ENCODE measurements around the gene MINDY4.

DNA sequence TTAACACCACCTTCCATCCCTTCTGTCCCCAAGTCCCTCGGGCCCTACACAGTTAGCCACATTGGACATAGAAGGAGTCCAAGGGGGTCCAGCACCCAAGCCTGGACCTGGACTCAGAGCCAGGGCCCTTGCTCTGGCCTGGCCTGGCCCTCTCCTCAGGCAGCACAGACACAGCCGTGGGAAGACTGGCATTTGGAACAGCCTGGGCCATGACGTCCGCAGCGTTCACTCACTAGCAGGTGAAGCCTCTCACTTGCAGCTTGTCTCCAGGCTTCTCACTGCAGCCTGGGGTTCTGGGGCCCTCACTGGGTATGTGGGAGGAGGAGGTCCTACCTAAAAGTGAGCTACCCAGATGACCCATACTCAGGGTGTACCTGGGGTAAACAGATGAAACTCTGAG is 106.8 kb downstream of the MINDY4 start:
- TF ChIP-seq CTCF (IDR thresholded peaks at IDR 0.05) (no peak), EZH2 (IDR thresholded peaks at IDR 0.05; ENCODE audit: borderline replicate concordance, insufficient read depth, low read depth, low read length, poor library complexity, severe bottlenecking) (no peak)
